GM12873 (cell line): Measurements from ENCODE around the gene SH3BP5.

ENCODE experiments used
- TF ChIP-seq, protein P1 (sequence below): IDR thresholded peaks from 2 replicates; pipeline ENCODE4 v1.5.1; 2012; ENCODE audit warnings: low read depth, mild to moderate bottlenecking, moderate library complexity, low read length, control low read depth; ENCODE audit not compliant: insufficient read depth; ENCODE audit errors: missing control alignments

SH3BP5 gene

GRCh38 chr3:15286022-15286421 is 46.4 kb downstream of the SH3BP5 start:
- TF ChIP-seq, protein P1, sequence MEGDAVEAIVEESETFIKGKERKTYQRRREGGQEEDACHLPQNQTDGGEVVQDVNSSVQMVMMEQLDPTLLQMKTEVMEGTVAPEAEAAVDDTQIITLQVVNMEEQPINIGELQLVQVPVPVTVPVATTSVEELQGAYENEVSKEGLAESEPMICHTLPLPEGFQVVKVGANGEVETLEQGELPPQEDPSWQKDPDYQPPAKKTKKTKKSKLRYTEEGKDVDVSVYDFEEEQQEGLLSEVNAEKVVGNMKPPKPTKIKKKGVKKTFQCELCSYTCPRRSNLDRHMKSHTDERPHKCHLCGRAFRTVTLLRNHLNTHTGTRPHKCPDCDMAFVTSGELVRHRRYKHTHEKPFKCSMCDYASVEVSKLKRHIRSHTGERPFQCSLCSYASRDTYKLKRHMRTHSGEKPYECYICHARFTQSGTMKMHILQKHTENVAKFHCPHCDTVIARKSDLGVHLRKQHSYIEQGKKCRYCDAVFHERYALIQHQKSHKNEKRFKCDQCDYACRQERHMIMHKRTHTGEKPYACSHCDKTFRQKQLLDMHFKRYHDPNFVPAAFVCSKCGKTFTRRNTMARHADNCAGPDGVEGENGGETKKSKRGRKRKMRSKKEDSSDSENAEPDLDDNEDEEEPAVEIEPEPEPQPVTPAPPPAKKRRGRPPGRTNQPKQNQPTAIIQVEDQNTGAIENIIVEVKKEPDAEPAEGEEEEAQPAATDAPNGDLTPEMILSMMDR = no peak

DNA sequence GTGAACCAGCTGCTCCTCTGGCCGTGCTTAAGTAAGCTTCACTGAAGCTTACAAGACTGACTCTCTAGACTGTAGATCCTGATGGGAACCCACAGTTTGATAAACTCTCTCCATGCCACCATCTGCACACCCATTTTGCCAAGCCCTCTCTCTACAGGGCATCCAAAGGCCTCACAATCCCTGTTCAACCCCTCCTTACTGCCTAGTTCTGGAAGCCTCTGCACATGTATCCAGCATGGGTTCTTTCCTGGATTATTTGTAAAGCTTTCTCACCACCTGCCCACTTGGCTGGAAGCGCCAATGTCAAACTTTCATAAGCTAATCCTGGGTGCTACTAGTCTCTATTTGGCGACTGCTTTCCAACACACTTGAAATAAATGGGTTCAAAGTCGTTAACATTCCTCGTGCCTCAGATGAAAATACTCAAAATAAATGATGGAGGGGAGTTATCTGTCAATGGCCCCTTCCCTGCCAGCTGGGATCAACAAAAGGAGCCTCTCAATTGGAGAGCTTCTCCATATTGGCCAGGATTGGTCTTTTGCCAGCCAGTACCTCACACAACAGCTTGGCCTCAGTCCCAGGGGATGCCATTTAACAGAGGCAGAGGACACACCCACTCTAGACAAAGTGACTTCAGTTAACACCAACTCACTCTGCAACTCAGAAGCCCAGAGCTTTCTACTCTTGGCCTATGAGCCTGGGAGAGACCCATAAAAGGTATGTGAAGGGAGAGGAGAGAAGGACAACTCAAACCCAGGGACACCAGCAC is 48.1 kb downstream of the SH3BP5 start:
- TF ChIP-seq, protein P1 = no peak

- TF ChIP-seq, protein P1 = no peak
Measured at GRCh38 chr3:15283702-15284101, 48.7 kb downstream of the SH3BP5 start.

DNA sequence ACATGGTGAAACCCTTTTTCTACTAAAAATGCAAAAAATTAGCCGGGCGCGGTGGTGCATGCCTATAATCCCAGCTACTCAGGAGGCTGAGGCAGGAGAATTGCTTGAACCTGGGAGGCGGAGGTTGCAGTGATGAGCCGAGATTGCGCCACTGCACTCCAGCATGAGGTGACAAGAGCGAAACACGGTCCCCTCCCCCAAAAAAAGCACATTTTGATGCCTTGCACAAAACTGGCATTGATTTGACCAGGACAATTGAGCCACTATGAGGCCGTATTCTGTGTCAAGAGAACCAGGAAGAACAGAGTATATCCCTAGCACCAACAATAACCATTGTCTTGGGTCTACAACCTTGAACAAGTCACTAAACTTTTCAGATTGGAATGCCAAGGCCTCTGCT is 50.6 kb downstream of the SH3BP5 start:
- TF ChIP-seq, protein P1 = no peak

DNA sequence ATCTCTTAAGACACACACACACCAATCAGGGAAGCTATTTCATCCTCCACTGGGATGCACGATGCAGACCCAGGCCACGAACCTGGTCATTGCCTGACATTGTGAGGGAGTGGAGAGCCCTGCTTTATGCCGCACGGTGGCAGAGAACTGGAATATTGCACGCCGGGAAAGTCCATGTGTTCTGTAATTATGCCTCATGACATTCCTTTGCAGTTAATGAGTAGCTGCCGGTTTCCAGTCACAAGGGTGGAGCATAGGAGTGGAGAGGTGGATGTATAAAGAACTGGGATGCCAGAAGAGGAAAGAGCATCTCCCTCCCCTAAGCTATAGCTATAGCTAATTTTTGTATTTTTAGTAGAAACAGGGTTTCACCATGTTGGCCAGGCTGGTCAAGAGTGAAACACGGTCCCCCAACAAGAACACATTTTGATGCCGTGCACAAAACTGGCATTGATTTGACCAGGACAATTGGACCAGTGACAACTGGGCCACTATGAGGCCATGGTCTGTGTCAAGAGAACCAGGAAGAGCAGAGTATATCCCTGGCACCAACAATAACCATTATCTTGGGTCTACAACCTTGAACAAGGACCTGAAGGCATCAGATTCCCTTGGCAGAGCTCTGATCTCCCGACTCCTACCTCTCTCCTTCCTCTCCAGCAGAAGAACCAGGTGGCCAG is 51.4 kb downstream of the SH3BP5 start:
- TF ChIP-seq, protein P1 = no peak

DNA sequence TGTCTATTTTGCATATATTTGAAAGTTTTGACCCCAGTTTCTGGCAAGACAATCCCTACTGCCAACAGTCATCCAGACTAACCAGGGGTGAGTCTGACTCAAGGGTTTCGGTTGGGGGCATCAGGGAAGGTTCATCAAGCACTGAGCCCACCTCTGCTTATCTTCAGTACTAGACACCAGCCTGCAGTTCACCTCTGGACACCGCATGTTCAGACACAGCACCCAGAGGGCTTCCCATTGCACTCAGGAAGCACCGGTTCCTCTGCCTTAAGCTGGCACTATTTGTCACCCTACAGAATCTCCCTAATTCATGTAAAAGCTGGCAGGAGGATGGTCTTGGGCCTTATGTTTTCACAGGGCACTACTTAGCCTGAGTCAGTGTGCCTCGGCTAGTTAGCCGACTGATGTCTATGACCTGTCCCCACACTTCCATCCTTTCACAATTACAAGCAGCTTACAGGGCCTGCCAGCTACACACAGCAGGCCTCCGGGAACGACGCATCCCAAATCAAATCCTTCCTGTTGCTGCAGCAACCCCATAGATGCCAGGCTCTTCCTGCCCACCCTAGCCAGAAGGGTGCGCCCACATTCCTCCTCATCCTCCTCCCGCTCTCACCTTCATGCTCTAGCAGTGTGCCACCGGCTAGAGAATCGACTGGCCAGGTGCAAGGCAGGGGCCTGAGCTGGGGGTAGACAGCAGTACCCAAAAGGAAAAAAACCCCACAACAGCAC is 52.5 kb downstream of the SH3BP5 start:
- TF ChIP-seq, protein P1 = no peak

DNA sequence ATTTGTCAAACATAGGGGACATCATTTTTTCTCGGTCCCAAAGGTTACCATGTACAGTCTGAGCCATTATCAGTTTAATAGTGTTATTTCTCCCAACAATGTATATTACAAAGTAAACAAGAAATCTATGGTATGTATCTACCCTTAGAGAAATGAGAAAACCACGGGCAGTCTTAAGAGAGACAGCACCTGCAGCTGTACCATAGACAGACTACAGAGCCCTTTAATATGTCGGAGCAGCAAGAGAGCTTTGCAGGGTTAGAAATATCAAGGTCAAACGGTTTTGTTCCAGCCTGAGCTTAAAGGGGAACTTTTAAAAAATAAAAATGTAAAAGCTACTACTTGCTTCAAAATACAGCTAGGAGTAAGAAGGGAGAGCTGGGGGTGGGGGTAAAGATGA is 53.2 kb downstream of the SH3BP5 start:
- TF ChIP-seq, protein P1 = no peak
